Mucosa of stomach (tissue), 1 donor: ENCODE data around the gene ANKFN1.

Experiments used
- H3K27me3 ChIP-seq: one replicate; pipeline ENCODE4 v1.7.0; 2013; ENCODE audit warnings: mild to moderate bottlenecking, low read length; ENCODE audit not compliant: control insufficient read depth, insufficient read depth
- H3K36me3 ChIP-seq: one replicate; pipeline ENCODE4 v1.7.0; 2013; ENCODE audit warnings: low read length; ENCODE audit not compliant: control insufficient read depth, insufficient read depth
- H3K4me1 ChIP-seq: one replicate; pipeline ENCODE4 v1.7.0; 2013; ENCODE audit warnings: mild to moderate bottlenecking, low read length; ENCODE audit not compliant: control insufficient read depth, insufficient read depth
- H3K4me3 ChIP-seq: one replicate; pipeline ENCODE4 v1.7.0; 2013; ENCODE audit warnings: low read length
- H3K9ac ChIP-seq: one replicate; pipeline ENCODE4 v1.7.0; 2013; ENCODE audit warnings: mild to moderate bottlenecking, low read length, moderate library complexity
- H3K9me3 ChIP-seq: one replicate; pipeline ENCODE4 v1.7.0; 2013; ENCODE audit warnings: mild to moderate bottlenecking, low read length, moderate library complexity; ENCODE audit not compliant: control insufficient read depth
- donor health status: Pancreatic carcinoma.

ANKFN1 gene

GRCh38 chr17:56125830-56126819 lies 27.1 kb upstream of the ANKFN1 start:
- Histone ChIP-seq H3K9me3 (no peaks in the 10 kb centered on the region), H3K27me3 (no peaks in the 10 kb centered on the region), H3K9ac (no peak overlapping the region), H3K4me1 (peaks cover 37% of the 10 kb centered on the region), H3K4me3 (no peak overlapping the region), H3K36me3 (no peaks in the 10 kb centered on the region)

GRCh38 chr17:56130026-56130425 lies 23.2 kb upstream of the ANKFN1 start:
- Histone ChIP-seq H3K36me3 (no peaks in the 10 kb centered on the region), H3K9ac (no peak overlapping the region), H3K27me3 (no peaks in the 10 kb centered on the region), H3K4me3 (no peak overlapping the region), H3K9me3 (no peaks in the 10 kb centered on the region), H3K4me1 (peaks cover 11% of the 10 kb centered on the region)

- H3K4me3 ChIP-seq = no peak overlapping the region
These were observed 22.6 kb upstream of the ANKFN1 start for GRCh38 chr17:56130631-56131030.

GRCh38 chr17:56131431-56131830 lies 21.8 kb upstream of the ANKFN1 start:
- Histone ChIP-seq H3K36me3 (no peaks in the 10 kb centered on the region), H3K4me1 (peaks cover 20% of the 10 kb centered on the region), H3K4me3 (no peak overlapping the region), H3K9me3 (no peaks in the 10 kb centered on the region), H3K9ac (no peak overlapping the region), H3K27me3 (no peaks in the 10 kb centered on the region)

More at GRCh38 chr17:56130631-56131030, 22.6 kb upstream of the ANKFN1 start:
- no peaks in the 10 kb centered on the region for H3K9me3 ChIP-seq
- no peaks in the 10 kb centered on the region for H3K27me3 ChIP-seq
- no peaks in the 10 kb centered on the region for H3K36me3 ChIP-seq
- no peak overlapping the region for H3K9ac ChIP-seq
- H3K4me1 ChIP-seq = peaks cover 15% of the 10 kb centered on the region

GRCh38 chr17:56136301-56136700 lies 17.0 kb upstream of the ANKFN1 start:
- Histone ChIP-seq H3K9ac (no peak overlapping the region), H3K9me3 (no peaks in the 10 kb centered on the region), H3K27me3 (no peaks in the 10 kb centered on the region), H3K36me3 (no peaks in the 10 kb centered on the region), H3K4me3 (no peak overlapping the region), H3K4me1 (peaks cover 9% of the 10 kb centered on the region)

- H3K36me3 ChIP-seq = no peaks in the 10 kb centered on the region
- H3K27me3 ChIP-seq = peaks cover 1% of the 10 kb centered on the region
- H3K9ac ChIP-seq = no peak overlapping the region
- no peaks in the 10 kb centered on the region for H3K9me3 ChIP-seq
- no peak overlapping the region for H3K4me3 ChIP-seq
- peaks cover 5% of the 10 kb centered on the region for H3K4me1 ChIP-seq
These were observed 12.0 kb upstream of the ANKFN1 start for GRCh38 chr17:56141046-56141839.

- no peaks in the 10 kb centered on the region for H3K9me3 ChIP-seq
- H3K4me1 ChIP-seq = peaks cover 5% of the 10 kb centered on the region
- H3K27me3 ChIP-seq = peaks cover 3% of the 10 kb centered on the region
- H3K36me3 ChIP-seq = no peaks in the 10 kb centered on the region
- no peak overlapping the region for H3K9ac ChIP-seq
- H3K4me3 ChIP-seq = no peak overlapping the region
These were observed 10.9 kb upstream of the ANKFN1 start for GRCh38 chr17:56142325-56142724.

GRCh38 chr17:56142781-56143180 lies 10.5 kb upstream of the ANKFN1 start:
- Histone ChIP-seq H3K4me1 (peaks cover 5% of the 10 kb centered on the region), H3K9ac (no peak overlapping the region), H3K4me3 (no peak overlapping the region), H3K9me3 (no peaks in the 10 kb centered on the region), H3K27me3 (peaks cover 3% of the 10 kb centered on the region), H3K36me3 (no peaks in the 10 kb centered on the region)

GRCh38 chr17:56144223-56144622 lies 9.1 kb upstream of the ANKFN1 start:
- no peaks in the 10 kb centered on the region for H3K9me3 ChIP-seq
- H3K27me3 ChIP-seq = peaks cover 3% of the 10 kb centered on the region
- peaks cover 5% of the 10 kb centered on the region for H3K4me1 ChIP-seq
- H3K4me3 ChIP-seq = no peak overlapping the region
- H3K36me3 ChIP-seq = no peaks in the 10 kb centered on the region
- no peak overlapping the region for H3K9ac ChIP-seq

GRCh38 chr17:56146534-56146933 lies 6.7 kb upstream of the ANKFN1 start:
- no peak overlapping the region for H3K9ac ChIP-seq
- no peaks in the 10 kb centered on the region for H3K9me3 ChIP-seq
- H3K27me3 ChIP-seq = peaks cover 3% of the 10 kb centered on the region
- no peak overlapping the region for H3K4me3 ChIP-seq
- H3K36me3 ChIP-seq = no peaks in the 10 kb centered on the region
- peaks cover 5% of the 10 kb centered on the region for H3K4me1 ChIP-seq

- Histone ChIP-seq H3K9ac (no peak overlapping the region), H3K27me3 (peaks cover 3% of the 10 kb centered on the region), H3K4me3 (no peak overlapping the region), H3K36me3 (no peaks in the 10 kb centered on the region), H3K9me3 (no peaks in the 10 kb centered on the region), H3K4me1 (peaks cover 5% of the 10 kb centered on the region)
These were observed 4.9 kb upstream of the ANKFN1 start for GRCh38 chr17:56148333-56148732.
